ENCODE measurements around the gene PCSK2. TPM values are rescaled to one million over a fixed set of nuclear protein-coding genes. Genes with fewer than 3 reads are reported as not detected.

PCSK2 gene
- total RNA-seq, 4 donors from 2014 or later, result under 0.01 to 0.18 (median 0.18) TPM; not detected in 1

DNA sequence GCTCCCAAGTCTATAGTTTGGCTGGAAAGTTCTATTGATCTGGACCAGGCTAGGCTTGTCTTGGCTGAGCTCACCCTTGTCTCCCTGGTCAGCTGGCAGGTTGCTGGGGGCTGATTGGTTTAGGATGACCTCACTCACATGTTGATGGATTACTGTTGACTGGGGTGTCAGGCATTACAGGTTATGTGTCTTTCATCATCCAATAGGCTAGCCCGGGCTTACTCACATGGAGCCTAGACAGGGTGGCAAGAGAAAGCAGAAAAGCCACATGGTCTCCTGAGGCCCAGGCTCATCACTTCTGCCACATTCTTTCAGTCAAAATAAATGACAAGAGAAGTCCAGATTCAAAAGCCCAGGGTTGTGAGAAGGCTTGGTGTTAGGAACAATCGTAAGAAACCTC, 200.8 kb downstream of the PCSK2 start:
- intact Hi-C loops (cut with DNase I), result no loop called here
- Histone ChIP-seq H3K27ac (no peak overlapping the region), H3K4me1 (peaks cover 5 to 28% (median 6%) of the 10 kb centered on the region in 3 donors), H3K4me3 (no peak overlapping the region), H3K27me3 (peaks cover 0 to 9% (median 0%) of the 10 kb centered on the region in 4 donors), H3K36me3 (no peaks in the 10 kb centered on the region), H3K9me3 (peaks cover 0 to 5% (median 0%) of the 10 kb centered on the region in 3 donors)
- TF ChIP-seq, protein P1, sequence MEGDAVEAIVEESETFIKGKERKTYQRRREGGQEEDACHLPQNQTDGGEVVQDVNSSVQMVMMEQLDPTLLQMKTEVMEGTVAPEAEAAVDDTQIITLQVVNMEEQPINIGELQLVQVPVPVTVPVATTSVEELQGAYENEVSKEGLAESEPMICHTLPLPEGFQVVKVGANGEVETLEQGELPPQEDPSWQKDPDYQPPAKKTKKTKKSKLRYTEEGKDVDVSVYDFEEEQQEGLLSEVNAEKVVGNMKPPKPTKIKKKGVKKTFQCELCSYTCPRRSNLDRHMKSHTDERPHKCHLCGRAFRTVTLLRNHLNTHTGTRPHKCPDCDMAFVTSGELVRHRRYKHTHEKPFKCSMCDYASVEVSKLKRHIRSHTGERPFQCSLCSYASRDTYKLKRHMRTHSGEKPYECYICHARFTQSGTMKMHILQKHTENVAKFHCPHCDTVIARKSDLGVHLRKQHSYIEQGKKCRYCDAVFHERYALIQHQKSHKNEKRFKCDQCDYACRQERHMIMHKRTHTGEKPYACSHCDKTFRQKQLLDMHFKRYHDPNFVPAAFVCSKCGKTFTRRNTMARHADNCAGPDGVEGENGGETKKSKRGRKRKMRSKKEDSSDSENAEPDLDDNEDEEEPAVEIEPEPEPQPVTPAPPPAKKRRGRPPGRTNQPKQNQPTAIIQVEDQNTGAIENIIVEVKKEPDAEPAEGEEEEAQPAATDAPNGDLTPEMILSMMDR (IDR thresholded peaks at IDR 0.05), result no peak
- TF ChIP-seq POLR2A (IDR thresholded peaks at IDR 0.05), result no peak
- DNase-seq, result no peak
- WGBS, 2 donors, result 42 to 61% methylated on average over 2 of the region's 2 CpGs

DNA sequence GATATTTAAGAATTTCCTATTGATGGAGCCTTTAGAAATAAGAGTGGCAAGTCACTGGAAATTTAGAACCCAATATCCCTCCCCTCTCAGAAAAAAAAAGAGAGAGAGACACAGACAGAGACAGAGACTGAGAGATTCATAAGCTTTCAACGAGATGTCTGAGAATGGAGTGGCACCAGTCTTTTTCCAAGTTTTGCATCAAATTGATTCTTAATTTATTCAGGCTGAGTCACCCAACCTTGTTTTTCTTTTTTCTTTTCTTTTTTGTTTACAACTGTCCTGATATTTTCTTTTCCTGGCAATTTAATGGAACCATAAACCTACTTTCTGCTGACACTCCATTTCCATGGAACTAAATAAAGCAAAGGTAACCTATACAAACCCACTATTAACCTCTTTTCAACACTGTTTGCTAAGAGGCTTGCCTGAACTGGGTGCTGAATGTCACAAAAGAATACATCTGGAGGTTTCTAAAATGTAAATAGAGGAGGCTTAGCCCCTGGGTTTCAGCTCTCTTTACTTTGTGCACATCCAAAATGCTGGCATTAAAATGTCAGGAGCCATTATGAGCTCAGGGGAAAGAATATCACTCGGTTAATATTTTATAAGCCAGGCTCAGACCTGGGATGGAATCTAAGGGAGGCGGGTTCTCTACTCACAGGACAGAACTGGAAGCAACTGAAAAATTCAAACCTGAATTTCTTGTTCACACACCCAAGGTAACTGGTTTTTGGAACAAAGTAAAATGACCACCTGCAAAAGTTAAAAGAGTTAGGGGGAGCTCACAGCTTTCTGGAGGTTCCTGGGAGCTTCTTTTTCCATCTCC, 203.5 kb downstream of the PCSK2 start:
- Histone ChIP-seq H3K27me3 (peaks cover 0 to 27% (median 0%) of the 10 kb centered on the region in 4 donors), H3K36me3 (no peaks in the 10 kb centered on the region), H3K4me1 (peaks cover 5 to 22% (median 6%) of the 10 kb centered on the region in 3 donors), H3K9me3 (peaks cover 0 to 5% (median 0%) of the 10 kb centered on the region in 3 donors), H3K27ac (no peak overlapping the region), H3K4me3 (no peak overlapping the region)
- no peak for TF ChIP-seq POLR2A (IDR thresholded peaks at IDR 0.05)
- TF ChIP-seq, protein P1 (IDR thresholded peaks at IDR 0.05), result no peak
- DNase-seq, result no peak
- intact Hi-C loops (cut with DNase I), result loop anchor here (5.0 kb wide), 1 partner anchor 628 kb away; no protein-coding TSS in a partner anchor
- 30 to 48% methylated on average over 3 of the region's 3 CpGs for WGBS, 2 donors

DNA sequence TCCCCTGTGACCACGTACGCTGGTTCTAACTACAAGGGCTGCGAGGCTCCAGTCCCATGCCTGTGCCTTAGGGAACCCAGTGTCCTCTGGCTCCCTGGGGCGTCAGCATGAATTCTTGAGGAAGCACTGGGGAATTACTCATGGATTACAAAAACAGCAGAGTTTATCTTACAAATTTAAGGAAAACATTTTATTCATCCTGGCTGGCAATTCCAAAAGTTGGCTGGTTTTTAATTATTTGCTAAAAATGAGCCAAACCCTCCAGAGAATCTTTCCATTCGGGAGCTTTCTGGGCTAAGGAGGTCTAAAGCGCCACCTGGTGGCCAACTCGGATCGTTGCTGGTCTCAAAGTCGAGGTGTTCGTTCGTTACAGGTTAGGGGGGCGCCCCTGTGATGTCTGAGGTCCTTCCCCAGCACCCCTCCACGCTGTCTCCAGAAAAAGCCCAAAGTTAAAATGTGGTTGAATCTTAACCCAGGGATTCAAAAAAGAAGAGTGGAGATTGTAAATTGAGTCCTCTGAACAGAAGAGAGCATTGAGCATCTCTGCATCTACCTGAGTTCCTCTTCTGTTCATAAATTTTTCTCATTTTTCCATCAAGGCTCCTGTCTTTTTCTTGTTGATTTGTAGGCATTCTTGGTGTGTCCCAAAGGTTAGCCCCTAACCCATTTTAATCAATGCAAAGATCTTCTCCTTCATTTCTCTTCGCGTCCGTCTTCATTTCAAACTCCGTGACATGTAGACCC, 205.0 kb downstream of the PCSK2 start:
- no peak overlapping the region for H3K27ac ChIP-seq
- peaks cover 0 to 5% (median 0%) of the 10 kb centered on the region in 3 donors for H3K9me3 ChIP-seq
- H3K4me1 ChIP-seq, result peaks cover 5 to 22% (median 6%) of the 10 kb centered on the region in 3 donors
- H3K36me3 ChIP-seq, result no peaks in the 10 kb centered on the region
- H3K4me3 ChIP-seq, result no peak overlapping the region
- TF ChIP-seq, protein P1 (IDR thresholded peaks at IDR 0.05), result peak; percentile 71 to 91 (median 81)
- TF ChIP-seq POLR2A (IDR thresholded peaks at IDR 0.05), result no peak
- intact Hi-C loops (cut with DNase I), result loop anchor here (5.0 kb wide), 1 partner anchor 629 kb away; no protein-coding TSS in a partner anchor
- DNase-seq, result no peak
- 33 to 36% methylated on average over 11 to 13 of the region's 17 CpGs for WGBS, 2 donors
- H3K27me3 ChIP-seq, result peaks cover 0 to 27% (median 0%) of the 10 kb centered on the region in 4 donors

DNA sequence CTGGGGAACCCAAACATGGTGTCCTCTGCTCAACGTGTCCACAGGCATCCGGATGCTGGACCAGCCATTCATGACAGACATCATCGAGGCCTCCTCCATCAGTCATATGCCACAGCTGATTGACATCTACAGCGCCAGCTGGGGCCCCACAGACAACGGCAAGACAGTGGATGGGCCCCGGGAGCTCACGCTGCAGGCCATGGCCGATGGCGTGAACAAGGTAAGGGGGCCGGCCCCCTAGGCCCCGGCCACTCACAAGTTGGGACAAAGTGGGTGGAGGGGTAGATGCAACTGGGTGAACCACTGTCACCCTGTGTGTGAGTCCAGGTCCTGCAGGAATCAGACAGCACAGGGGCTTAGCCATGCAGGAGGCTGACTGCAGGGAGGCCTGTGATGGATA, 209.8 kb downstream of the PCSK2 start:
- no peak overlapping the region for H3K27ac ChIP-seq
- no peak for DNase-seq
- no peak for TF ChIP-seq POLR2A (IDR thresholded peaks at IDR 0.05)
- TF ChIP-seq, protein P1 (IDR thresholded peaks at IDR 0.05), result no peak
- H3K9me3 ChIP-seq, result no peaks in the 10 kb centered on the region
- intact Hi-C loops (cut with DNase I), result no loop called here
- H3K36me3 ChIP-seq, result no peaks in the 10 kb centered on the region
- no peak overlapping the region for H3K4me3 ChIP-seq
- H3K4me1 ChIP-seq, result peaks cover 0 to 4% (median 0%) of the 10 kb centered on the region in 3 donors
- 97 to 100% methylated on average over 1 to 5 of the region's 11 CpGs for WGBS, 2 donors
- H3K27me3 ChIP-seq, result peaks cover 0 to 35% (median 0%) of the 10 kb centered on the region in 4 donors

All from esophagus squamous epithelium (tissue), 5 donors.